ENCODE data around the gene ATXN1.
A peak's percentile ranks its signal among the peaks of the same experiment; 100 is the strongest.
"Not testable (repeated sequence)": the region's sequence is repeated elsewhere in the genome, so short reads cannot be mapped to it uniquely, and the experiment has no call there.

The ATXN1 gene

DNA sequence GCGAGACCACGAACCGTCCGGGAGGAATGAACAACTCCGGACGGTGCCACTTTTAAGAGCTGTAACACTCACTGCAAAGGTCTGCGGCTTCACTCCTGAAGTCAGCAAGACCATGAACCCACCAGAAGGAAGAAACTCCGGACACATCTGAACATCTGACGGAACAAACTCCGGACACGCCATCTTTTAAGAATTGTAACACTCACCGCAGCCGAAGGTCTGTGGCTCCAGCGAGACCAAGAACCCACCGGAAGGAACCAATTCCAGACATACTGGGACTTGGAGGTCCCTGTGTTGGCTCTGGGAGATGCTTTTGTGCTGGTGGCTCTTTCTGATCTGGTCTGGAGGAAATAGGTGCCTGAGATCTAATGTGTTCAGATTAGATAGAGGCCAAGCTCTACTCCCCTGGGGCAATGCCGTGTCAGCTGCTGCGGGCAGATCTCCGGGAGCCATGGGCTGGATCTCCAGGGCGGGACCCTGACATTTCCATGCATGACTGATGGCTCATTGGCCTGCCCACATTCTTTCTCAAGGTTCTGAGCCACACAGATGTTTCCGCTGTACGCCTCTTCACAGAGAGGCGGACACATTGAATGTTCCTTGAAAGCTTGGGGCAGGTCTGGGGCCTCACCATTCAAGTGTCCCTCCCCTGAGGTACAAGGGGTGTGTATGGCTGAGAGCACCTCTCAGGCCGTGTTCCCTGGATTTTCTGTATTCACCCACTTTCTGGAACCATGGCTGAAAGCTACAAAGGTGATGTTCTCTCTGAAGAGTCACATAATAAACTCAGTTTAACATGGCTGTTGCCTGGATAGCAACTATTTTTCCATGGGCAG, 493.6 kb downstream of the ATXN1 start:
- H2BK5ac ChIP-seq (ENCODE audit: low read length) = no peak overlapping the region
- H3K79me1 ChIP-seq (ENCODE audit: low read length) = no peaks in the 10 kb centered on the region
- H3K79me2 ChIP-seq (ENCODE audit: control insufficient read depth, insufficient read depth, low read length) = no peaks in the 10 kb centered on the region
- peaks cover 2% of the 10 kb centered on the region for H3K36me3 ChIP-seq (ENCODE audit: control insufficient read depth, insufficient read depth, low read length)
- no peak for DNase-seq
- H3K4me3 ChIP-seq (ENCODE audit: low read length) = no peak overlapping the region
- no peak overlapping the region for H3K23ac ChIP-seq (ENCODE audit: low read length)
- no peak overlapping the region for H3K4me2 ChIP-seq (ENCODE audit: low read length)
- H2AK5ac ChIP-seq (ENCODE audit: low read length) = peak overlapping the region; percentile 11
- no peak overlapping the region for H4K8ac ChIP-seq (ENCODE audit: low read depth, low read length)
- no peak overlapping the region for H3K27ac ChIP-seq (ENCODE audit: low read depth, low read length)
- peak overlapping the region; percentile 44 for H3K4ac ChIP-seq (ENCODE audit: low read depth, low read length)
- H3K9ac ChIP-seq (ENCODE audit: low read length) = no peak overlapping the region
- H3K27me3 ChIP-seq (ENCODE audit: insufficient read depth, low read length, poor library complexity) = no peaks in the 10 kb centered on the region
- H2BK120ac ChIP-seq (ENCODE audit: low read depth, low read length) = no peak overlapping the region
- H3K18ac ChIP-seq (ENCODE audit: low read length) = peak overlapping the region; percentile 3
- no peak overlapping the region for H4K5ac ChIP-seq (ENCODE audit: low read length)
- H3K56ac ChIP-seq (ENCODE audit: low read length) = no peak overlapping the region
- no CpG with 5 or more reads among the region's 23 CpGs for WGBS (ENCODE audit: extremely low coverage, insufficient coverage, low lambda C conversion rate)
- no peak overlapping the region for H2BK15ac ChIP-seq (replicated peaks; ENCODE audit: low read depth)
- H3K4me1 ChIP-seq (ENCODE audit: control insufficient read depth, low read depth, low read length) = peaks cover 3% of the 10 kb centered on the region

DNA sequence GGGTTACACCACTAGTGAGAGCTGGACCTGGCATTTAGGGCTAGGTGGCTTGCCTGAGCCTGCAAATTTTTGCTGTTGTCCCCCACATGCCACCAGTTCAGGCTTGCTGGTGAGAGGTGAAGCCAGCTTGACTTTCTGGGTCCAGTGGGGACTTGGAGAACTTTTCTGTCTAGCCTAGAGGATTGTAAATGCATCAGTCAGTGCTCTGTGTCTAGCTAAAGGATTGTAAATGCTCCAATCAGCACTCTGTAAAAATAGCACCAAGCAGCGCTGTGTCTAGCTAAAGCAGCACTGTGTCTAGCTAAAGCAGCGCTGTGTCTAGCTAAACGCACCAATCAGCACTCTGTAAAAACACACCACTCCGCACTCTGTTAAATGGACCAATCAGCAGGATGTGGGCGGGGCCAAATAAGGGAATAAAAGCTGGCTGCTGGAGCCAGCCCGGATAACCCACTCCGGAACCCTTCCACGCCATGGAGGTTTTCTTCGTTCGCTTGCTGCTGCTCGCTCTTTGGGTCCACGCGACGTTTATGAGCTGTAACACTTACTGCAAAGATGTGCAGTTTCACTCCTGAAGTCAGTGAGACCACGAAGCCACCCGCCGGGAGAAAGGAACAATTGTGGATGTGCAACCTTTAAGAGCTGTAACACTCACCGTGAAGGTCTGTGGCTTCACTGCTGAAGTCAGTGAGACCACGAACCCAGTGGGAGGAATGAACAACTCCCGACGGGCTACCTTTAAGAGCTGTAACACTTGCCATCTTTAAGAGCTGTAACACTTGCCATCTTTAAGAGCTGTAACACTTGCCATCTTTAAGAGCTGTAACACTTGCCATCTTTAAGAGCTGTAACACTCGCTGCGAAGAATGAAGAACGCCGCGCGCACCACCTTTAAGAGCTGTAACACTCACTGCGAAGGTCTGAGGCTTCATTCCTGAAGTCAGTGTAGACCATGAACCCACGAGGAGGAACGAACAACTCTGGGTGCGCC, 495.6 kb downstream of the ATXN1 start:
- Histone ChIP-seq H3K9ac (ENCODE audit: low read length) (no peak overlapping the region), H2BK15ac (replicated peaks; ENCODE audit: low read depth) (peak overlapping the region; percentile 80)

DNA sequence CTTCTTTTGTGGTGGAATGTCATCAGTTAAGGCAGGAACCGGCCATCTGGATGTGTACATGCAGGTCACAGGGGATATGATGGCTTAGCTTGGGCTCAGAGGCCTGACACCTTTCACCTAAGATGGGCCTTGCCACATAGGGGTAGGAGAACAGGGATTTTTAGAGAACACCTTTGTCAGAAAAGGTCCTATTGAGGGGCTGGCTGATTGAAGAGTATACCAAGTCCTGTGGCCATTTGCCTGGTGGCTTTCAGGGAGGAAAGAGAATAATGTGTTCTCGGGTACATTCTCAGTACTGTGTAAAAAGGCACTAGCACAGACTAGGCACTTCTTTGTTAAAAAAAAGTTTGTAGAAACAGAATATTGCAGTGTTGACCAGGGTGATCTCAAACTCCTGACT, 496.5 kb downstream of the ATXN1 start:
- H3K9ac ChIP-seq (ENCODE audit: low read length) = no peak overlapping the region
- H3K4me1 ChIP-seq (ENCODE audit: control insufficient read depth, low read depth, low read length) = peaks cover 3% of the 10 kb centered on the region
- peak overlapping the region; percentile 96 for H3K27ac ChIP-seq (ENCODE audit: low read depth, low read length)
- peak overlapping the region; percentile 46 for H2BK120ac ChIP-seq (ENCODE audit: low read depth, low read length)
- no peak overlapping the region for H4K8ac ChIP-seq (ENCODE audit: low read depth, low read length)
- no peak for DNase-seq
- H4K5ac ChIP-seq (ENCODE audit: low read length) = no peak overlapping the region
- H3K79me1 ChIP-seq (ENCODE audit: low read length) = no peaks in the 10 kb centered on the region
- H3K4me2 ChIP-seq (ENCODE audit: low read length) = no peak overlapping the region
- peak overlapping the region; percentile 95 for H3K18ac ChIP-seq (ENCODE audit: low read length)
- peak overlapping the region; percentile 96 for H2AK5ac ChIP-seq (ENCODE audit: low read length)
- peak overlapping the region; percentile 61 for H3K56ac ChIP-seq (ENCODE audit: low read length)
- H3K23ac ChIP-seq (ENCODE audit: low read length) = no peak overlapping the region
- no peak overlapping the region for H3K4me3 ChIP-seq (ENCODE audit: low read length)
- H2BK15ac ChIP-seq (replicated peaks; ENCODE audit: low read depth) = no peak overlapping the region
- no peaks in the 10 kb centered on the region for H3K27me3 ChIP-seq (ENCODE audit: insufficient read depth, low read length, poor library complexity)
- peak overlapping the region; percentile 96 for H2BK5ac ChIP-seq (ENCODE audit: low read length)
- peak overlapping the region; percentile 88 for H3K4ac ChIP-seq (ENCODE audit: low read depth, low read length)
- H3K79me2 ChIP-seq (ENCODE audit: control insufficient read depth, insufficient read depth, low read length) = no peaks in the 10 kb centered on the region
- no CpG with 5 or more reads among the region's 2 CpGs for WGBS (ENCODE audit: extremely low coverage, insufficient coverage, low lambda C conversion rate)
- peaks cover 2% of the 10 kb centered on the region for H3K36me3 ChIP-seq (ENCODE audit: control insufficient read depth, insufficient read depth, low read length)

More for the DNA sequence above, 495.6 kb downstream of the ATXN1 start:
- Histone ChIP-seq H2BK120ac (ENCODE audit: low read depth, low read length) (peak overlapping the region; percentile 46), H3K23ac (ENCODE audit: low read length) (no peak overlapping the region), H2AK5ac (ENCODE audit: low read length) (peak overlapping the region; percentile 96), H3K27me3 (ENCODE audit: insufficient read depth, low read length, poor library complexity) (no peaks in the 10 kb centered on the region), H3K18ac (ENCODE audit: low read length) (peak overlapping the region; percentile 95), H3K27ac (ENCODE audit: low read depth, low read length) (peak overlapping the region; percentile 96), H3K36me3 (ENCODE audit: control insufficient read depth, insufficient read depth, low read length) (peaks cover 2% of the 10 kb centered on the region), H3K56ac (ENCODE audit: low read length) (peak overlapping the region; percentile 61), H3K79me2 (ENCODE audit: control insufficient read depth, insufficient read depth, low read length) (no peaks in the 10 kb centered on the region), H2BK5ac (ENCODE audit: low read length) (peak overlapping the region; percentile 96), H4K5ac (ENCODE audit: low read length) (no peak overlapping the region), H3K4me1 (ENCODE audit: control insufficient read depth, low read depth, low read length) (peaks cover 3% of the 10 kb centered on the region), H4K8ac (ENCODE audit: low read depth, low read length) (no peak overlapping the region), H3K4me2 (ENCODE audit: low read length) (no peak overlapping the region), H3K4me3 (ENCODE audit: low read length) (no peak overlapping the region), H3K4ac (ENCODE audit: low read depth, low read length) (peak overlapping the region; percentile 88), H3K79me1 (ENCODE audit: low read length) (no peaks in the 10 kb centered on the region)
- WGBS (ENCODE audit: extremely low coverage, insufficient coverage, low lambda C conversion rate) = no CpG with 5 or more reads among the region's 31 CpGs
- DNase-seq = no peak

DNA sequence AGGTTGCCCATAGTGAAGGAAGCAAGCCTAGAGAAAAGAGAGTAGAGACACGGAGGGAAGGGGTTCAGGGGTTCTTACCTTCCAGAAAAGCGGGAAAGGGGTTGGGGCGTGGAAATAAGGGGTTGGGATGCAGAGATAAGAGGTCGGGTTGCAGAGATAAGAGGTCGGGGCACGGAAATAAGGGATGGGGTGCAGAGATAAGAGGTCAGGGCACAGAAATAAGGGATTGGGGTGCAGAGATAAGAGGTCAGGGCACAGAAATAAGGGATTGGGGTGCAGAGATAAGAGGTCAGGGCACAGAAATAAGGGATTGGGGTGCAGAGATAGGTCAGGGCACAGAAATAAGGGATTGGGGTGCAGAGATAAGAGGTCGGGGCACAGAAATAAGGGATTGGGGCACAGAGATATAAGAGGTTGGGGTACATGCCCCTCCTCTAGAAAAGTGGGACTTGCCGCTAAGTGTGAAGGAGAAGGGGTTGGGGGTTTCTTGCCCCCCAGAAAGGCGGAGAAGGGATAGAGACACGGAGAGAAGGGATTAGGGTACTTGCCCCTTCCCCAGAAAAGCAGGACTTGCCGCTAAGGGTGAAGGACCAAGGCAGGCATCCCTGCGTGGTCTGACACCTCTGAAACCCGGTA, 497.7 kb downstream of the ATXN1 start:
- H3K36me3 ChIP-seq (ENCODE audit: control insufficient read depth, insufficient read depth, low read length); H3K79me1 ChIP-seq (ENCODE audit: low read length); H3K79me2 ChIP-seq (ENCODE audit: control insufficient read depth, insufficient read depth, low read length); H3K4me1 ChIP-seq (ENCODE audit: control insufficient read depth, low read depth, low read length); H3K27me3 ChIP-seq (ENCODE audit: insufficient read depth, low read length, poor library complexity); H2AK5ac ChIP-seq (ENCODE audit: low read length); H2BK15ac ChIP-seq (replicated peaks; ENCODE audit: low read depth); H2BK120ac ChIP-seq (ENCODE audit: low read depth, low read length); H3K23ac ChIP-seq (ENCODE audit: low read length); H2BK5ac ChIP-seq (ENCODE audit: low read length); H3K4me2 ChIP-seq (ENCODE audit: low read length); H4K8ac ChIP-seq (ENCODE audit: low read depth, low read length); DNase-seq; H3K4me3 ChIP-seq (ENCODE audit: low read length); H4K5ac ChIP-seq (ENCODE audit: low read length): not testable (repeated sequence)
- Histone ChIP-seq H3K4ac (ENCODE audit: low read depth, low read length) (peak overlapping the region; percentile 59), H3K27ac (ENCODE audit: low read depth, low read length) (peak overlapping the region; percentile 57), H3K18ac (ENCODE audit: low read length) (peak overlapping the region; percentile 88), H3K56ac (ENCODE audit: low read length) (peak overlapping the region; percentile 60), H3K9ac (ENCODE audit: low read length) (peak overlapping the region; percentile 36)
- no CpG with 5 or more reads among the region's 13 CpGs for WGBS (ENCODE audit: extremely low coverage, insufficient coverage, low lambda C conversion rate)

DNA sequence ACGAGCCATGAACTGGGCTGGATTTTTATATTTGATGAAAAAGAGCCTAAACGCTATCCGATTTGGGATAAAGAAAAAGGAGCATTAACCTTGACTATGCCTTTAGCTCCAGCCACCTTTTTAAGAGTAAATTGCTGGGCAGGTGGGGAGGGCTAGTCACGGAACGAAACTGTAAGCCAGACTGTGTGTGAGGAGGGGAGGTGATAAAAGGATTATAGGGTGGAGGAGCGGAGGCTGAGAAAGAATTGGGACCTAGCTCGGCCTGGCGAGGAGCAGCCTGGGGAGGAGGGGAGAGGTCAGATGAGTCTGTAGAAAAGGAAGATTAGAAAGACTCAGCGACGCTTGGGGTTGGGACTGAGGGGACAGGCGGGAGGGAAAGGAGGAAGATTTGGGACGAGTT, 498.5 kb downstream of the ATXN1 start:
- DNase-seq = peak; percentile 43
- H4K5ac ChIP-seq (ENCODE audit: low read length); H3K4me2 ChIP-seq (ENCODE audit: low read length); H3K4ac ChIP-seq (ENCODE audit: low read depth, low read length); H3K23ac ChIP-seq (ENCODE audit: low read length); H3K4me3 ChIP-seq (ENCODE audit: low read length); H4K8ac ChIP-seq (ENCODE audit: low read depth, low read length); H2BK120ac ChIP-seq (ENCODE audit: low read depth, low read length); H2BK5ac ChIP-seq (ENCODE audit: low read length); H2BK15ac ChIP-seq (replicated peaks; ENCODE audit: low read depth); H3K56ac ChIP-seq (ENCODE audit: low read length); H3K27me3 ChIP-seq (ENCODE audit: insufficient read depth, low read length, poor library complexity); H3K27ac ChIP-seq (ENCODE audit: low read depth, low read length); H3K79me2 ChIP-seq (ENCODE audit: control insufficient read depth, insufficient read depth, low read length); H2AK5ac ChIP-seq (ENCODE audit: low read length); H3K36me3 ChIP-seq (ENCODE audit: control insufficient read depth, insufficient read depth, low read length); H3K79me1 ChIP-seq (ENCODE audit: low read length); H3K4me1 ChIP-seq (ENCODE audit: control insufficient read depth, low read depth, low read length); H3K9ac ChIP-seq (ENCODE audit: low read length); H3K18ac ChIP-seq (ENCODE audit: low read length): not testable (repeated sequence)
- no CpG with 5 or more reads among the region's 12 CpGs for WGBS (ENCODE audit: extremely low coverage, insufficient coverage, low lambda C conversion rate)
